Measurements from ENCODE around the gene HMX2. TPM values are rescaled to one million over a fixed set of nuclear protein-coding genes. Genes with fewer than 3 reads are reported as not detected.
A peak's percentile ranks its signal among the peaks of the same experiment; 100 is the strongest.

Gene HMX2
- total RNA-seq, 1 donor from 2014 or later, result not detected

- Mint-ChIP-seq H3K27me3 (ENCODE audit: low read depth) (peaks cover 4% of the 10 kb centered on the region), H3K9me3 (no peaks in the 10 kb centered on the region), H3K4me1 (peaks cover 16% of the 10 kb centered on the region), H3K27ac (no peak overlapping the region), H3K36me3 (peaks cover 35% of the 10 kb centered on the region), H3K4me3 (no peak overlapping the region)
- TF ChIP-seq CTCF (IDR thresholded peaks at IDR 0.05; ENCODE audit: unreplicated experiment), result no peak
- DNase-seq (ENCODE audit: low spot score in 2 of 2, unreplicated experiment in 2 of 2), result no peak
These were observed 10.7 kb downstream of the HMX2 start for GRCh38 chr10:123158682-123159081.

DNA sequence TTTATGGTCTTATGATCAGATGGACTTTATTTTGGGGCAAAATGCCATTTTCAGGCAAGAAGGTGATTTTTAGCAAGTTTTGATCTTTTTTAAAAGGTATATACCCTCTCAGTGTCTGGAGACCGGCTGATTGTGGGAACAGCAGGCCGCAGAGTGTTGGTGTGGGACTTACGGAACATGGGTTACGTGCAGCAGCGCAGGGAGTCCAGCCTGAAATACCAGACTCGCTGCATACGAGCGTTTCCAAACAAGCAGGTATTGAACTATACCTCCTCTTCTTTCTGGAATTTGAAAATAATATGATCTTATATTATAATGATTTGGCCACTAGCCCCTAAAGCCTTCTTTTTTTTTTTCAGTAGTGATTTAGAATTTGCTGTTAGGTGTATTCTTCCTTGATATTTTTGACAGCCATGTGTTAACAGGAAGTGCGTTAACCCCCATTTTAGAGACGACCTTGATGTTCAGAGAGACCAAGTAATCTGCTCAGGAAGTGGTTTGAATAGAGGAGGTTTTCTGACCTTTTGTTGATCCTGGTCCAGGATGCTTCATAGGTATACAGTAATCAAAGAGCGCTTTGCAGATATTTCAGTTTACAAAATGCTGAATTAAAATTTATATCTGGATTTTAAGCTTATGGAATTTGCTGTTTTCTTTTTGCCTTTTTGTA, 12.5 kb downstream of the HMX2 start:
- peaks cover 40% of the 10 kb centered on the region for H3K36me3 Mint-ChIP-seq
- H3K9me3 Mint-ChIP-seq, result no peaks in the 10 kb centered on the region
- peaks cover 10% of the 10 kb centered on the region for H3K4me1 Mint-ChIP-seq
- TF ChIP-seq CTCF (IDR thresholded peaks at IDR 0.05; ENCODE audit: unreplicated experiment), result no peak
- no peak overlapping the region for H3K4me3 Mint-ChIP-seq
- peak overlapping the region; percentile 16 for H3K27ac Mint-ChIP-seq
- no peaks in the 10 kb centered on the region for H3K27me3 Mint-ChIP-seq (ENCODE audit: low read depth)
- no peak for DNase-seq (ENCODE audit: low spot score in 2 of 2, unreplicated experiment in 2 of 2)

DNA sequence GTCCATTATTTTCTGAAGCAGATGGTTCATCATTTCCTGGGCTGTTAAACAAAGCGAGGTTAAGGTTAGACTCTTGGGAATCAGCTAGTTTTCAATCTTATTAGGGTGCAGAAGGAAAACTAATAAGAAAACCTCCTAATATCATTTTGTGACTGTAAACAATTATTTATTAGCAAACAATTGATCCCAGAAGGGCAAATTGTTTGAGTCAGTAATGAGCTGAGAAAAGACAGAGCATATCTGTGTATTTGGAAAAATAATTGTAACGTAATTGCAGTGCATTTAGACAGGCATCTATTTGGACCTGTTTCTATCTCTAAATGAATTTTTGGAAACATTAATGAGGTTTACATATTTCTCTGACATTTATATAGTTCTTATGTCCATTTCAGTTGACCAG, 16.4 kb downstream of the HMX2 start:
- Mint-ChIP-seq H3K27ac (no peak overlapping the region), H3K4me3 (no peak overlapping the region), H3K4me1 (no peaks in the 10 kb centered on the region), H3K36me3 (peaks cover 27% of the 10 kb centered on the region), H3K27me3 (ENCODE audit: low read depth) (no peaks in the 10 kb centered on the region), H3K9me3 (no peaks in the 10 kb centered on the region)
- DNase-seq (ENCODE audit: low spot score in 2 of 2, unreplicated experiment in 2 of 2), result no peak
- TF ChIP-seq CTCF (IDR thresholded peaks at IDR 0.05; ENCODE audit: unreplicated experiment), result no peak

DNA sequence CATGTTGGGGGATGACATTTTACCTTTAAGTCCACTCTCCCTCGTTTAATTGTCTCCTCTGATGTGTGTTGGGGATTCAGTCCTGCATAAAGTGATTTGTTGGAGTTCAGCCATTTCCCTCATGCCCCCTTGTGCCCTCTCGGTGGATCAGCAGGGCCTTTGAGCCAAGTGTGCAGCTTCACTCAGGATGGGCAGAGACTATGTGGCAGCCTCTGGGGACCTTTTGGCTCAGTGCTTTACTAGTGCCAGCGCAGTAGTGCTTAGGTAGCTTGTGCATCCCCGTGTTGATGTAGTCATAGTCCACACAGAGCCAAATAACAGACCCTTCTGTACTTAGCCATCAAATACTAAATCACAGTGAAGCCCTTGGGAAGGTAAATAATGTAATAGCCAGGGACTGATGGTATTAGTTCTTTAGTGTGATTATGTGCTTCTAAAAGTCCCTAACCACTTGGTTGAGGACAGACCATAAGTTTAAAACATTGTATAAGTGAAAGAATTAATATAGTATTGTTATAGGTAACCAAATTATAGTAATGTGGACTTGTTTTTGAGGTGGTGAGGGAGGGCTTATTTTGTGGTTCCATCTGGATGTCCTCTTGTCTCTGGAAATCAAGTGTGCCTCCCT, 17.6 kb downstream of the HMX2 start:
- Mint-ChIP-seq H3K4me1 (no peaks in the 10 kb centered on the region), H3K9me3 (no peaks in the 10 kb centered on the region), H3K27me3 (ENCODE audit: low read depth) (no peaks in the 10 kb centered on the region), H3K27ac (no peak overlapping the region), H3K4me3 (no peak overlapping the region), H3K36me3 (peaks cover 26% of the 10 kb centered on the region)
- no peak for TF ChIP-seq CTCF (IDR thresholded peaks at IDR 0.05; ENCODE audit: unreplicated experiment)
- DNase-seq (ENCODE audit: low spot score in 2 of 2, unreplicated experiment in 2 of 2), result no peak

- peaks cover 23% of the 10 kb centered on the region for H3K36me3 Mint-ChIP-seq
These were observed 18.7 kb downstream of the HMX2 start for GRCh38 chr10:123166618-123167017.

More at GRCh38 chr10:123166618-123167017, 18.7 kb downstream of the HMX2 start:
- Mint-ChIP-seq H3K9me3 (no peaks in the 10 kb centered on the region), H3K27me3 (ENCODE audit: low read depth) (no peaks in the 10 kb centered on the region), H3K4me1 (no peaks in the 10 kb centered on the region), H3K27ac (no peak overlapping the region), H3K4me3 (no peak overlapping the region)
- DNase-seq (ENCODE audit: low spot score in 2 of 2, unreplicated experiment in 2 of 2), result no peak
- no peak for TF ChIP-seq CTCF (IDR thresholded peaks at IDR 0.05; ENCODE audit: unreplicated experiment)

Data from mesothelial cell of epicardium (in vitro differentiated cells).